Lower leg skin (tissue), 3 donors: ENCODE measurements around the gene SPRED3.

Experiments
- POLR2A ChIP-seq, 2 donors: fragments of 450-650 bp; IDR thresholded peaks; one replicate each; pipeline ENCODE4 v1.6.1; 2016 to 2017; ENCODE audit warnings: antibody characterized with exemption in 2 of 2, mild to moderate bottlenecking in 1 of 2, moderate library complexity in 1 of 2
- TF ChIP-seq, protein P1 (sequence below), 3 donors: fragments of 450-650 bp; IDR thresholded peaks; one replicate each; pipeline ENCODE4 v1.5.1; 2016; ENCODE audit warnings: antibody characterized with exemption in 3 of 3, mild to moderate bottlenecking in 3 of 3, moderate library complexity in 2 of 3

DNA sequence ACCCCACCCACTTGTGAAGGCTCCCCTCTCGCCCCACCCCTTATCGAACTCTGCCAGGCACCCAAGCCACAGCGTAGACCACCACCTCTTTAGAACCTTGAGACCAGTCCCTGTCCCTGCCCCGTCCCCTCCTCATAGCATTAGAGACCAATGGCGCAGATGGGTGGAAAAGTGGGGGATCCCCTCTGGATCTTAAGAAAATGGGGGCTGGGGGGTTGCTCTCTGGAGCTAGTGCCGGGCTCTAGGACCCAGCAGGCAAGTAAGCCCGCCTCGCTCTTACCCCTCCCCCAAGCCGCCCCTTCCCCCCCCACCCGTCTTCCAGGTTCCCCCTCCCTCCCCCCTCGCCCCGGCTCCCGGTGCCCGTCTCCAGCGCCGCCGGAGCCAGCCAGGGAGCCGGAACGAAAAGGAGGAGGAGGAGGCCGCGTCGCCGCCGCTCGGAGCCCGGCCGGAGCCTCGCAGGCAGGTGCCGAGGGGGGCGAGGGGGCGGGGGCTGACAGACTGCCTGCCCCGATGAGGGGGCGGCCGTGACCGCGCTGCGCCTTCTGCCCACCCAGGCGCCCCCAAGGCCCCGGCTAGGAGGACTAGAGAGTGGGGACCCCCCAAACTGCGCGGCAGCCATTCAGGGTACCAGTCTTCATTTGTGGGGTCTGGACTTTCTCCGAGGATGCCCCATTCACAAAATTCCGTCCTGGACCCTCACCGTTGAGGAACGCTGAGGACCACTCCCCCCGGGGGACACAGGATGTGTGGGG lies at the start of gene SPRED3:
- TF ChIP-seq, protein P1, sequence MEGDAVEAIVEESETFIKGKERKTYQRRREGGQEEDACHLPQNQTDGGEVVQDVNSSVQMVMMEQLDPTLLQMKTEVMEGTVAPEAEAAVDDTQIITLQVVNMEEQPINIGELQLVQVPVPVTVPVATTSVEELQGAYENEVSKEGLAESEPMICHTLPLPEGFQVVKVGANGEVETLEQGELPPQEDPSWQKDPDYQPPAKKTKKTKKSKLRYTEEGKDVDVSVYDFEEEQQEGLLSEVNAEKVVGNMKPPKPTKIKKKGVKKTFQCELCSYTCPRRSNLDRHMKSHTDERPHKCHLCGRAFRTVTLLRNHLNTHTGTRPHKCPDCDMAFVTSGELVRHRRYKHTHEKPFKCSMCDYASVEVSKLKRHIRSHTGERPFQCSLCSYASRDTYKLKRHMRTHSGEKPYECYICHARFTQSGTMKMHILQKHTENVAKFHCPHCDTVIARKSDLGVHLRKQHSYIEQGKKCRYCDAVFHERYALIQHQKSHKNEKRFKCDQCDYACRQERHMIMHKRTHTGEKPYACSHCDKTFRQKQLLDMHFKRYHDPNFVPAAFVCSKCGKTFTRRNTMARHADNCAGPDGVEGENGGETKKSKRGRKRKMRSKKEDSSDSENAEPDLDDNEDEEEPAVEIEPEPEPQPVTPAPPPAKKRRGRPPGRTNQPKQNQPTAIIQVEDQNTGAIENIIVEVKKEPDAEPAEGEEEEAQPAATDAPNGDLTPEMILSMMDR (IDR thresholded peaks at IDR 0.05) = no peak
- TF ChIP-seq POLR2A (IDR thresholded peaks at IDR 0.05) = no peak
